Measurements from ENCODE around the gene PIP5K1B.

The PIP5K1B gene

DNA sequence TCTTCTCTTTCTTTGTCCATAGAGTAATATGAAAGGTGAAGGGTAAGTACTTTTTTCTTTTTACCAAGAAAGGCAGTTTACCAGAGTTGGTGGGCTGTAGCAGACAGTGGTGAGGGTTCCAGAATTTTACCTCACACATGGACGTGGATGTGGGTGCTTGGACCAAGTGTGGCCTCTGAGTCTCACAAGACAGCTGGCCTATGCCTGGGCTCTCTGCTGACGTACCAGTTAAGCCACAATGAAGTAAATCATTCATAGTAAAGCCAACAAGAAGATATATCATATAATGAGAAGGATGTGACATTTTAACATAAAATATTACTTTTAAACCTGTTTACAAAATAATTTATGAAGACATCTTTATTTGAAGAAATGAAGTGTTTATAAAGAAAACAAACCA, 202.9 kb downstream of the PIP5K1B start:
- no peak for DNase-seq (ENCODE audit: low read depth, low spot score)

DNA sequence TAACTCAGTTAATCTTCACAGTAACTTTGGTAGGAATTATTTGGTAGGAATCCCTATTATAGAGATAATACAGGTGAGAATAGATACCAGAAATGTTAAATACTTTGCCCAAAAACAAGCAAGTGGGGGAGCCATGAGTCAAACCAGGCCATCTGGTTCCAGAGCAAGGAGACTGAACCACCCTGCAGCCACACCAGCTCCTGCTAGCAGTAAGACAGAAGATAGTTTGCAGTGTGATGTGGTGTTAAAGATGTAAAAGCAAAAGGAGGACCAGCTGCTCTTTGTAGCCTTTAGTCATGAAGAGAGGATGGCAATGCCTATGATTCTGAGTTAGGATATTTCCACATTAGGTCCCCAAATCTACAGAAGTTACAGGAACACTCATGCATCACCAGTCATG, 207.5 kb downstream of the PIP5K1B start:
- DNase-seq (ENCODE audit: low read depth, low spot score): no peak

DNA sequence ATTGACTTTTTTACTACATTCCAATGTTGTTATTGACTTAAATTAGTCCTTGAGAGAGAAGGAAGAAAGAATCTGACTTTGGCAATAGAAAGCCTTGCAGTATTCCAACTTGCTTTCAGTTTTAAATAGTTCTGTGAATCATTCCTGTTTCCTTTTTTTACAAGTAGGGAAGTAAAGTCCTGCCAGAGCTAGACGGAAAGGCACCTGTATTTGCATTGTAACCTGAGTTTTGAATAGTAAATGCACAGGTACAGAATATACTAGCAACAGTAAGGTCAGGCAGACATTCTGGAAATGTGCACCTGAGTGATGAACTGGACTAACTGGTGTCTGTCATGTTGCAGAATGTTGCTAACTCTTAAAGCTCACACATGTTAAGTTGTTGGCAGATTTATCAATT, 208.0 kb downstream of the PIP5K1B start:
- DNase-seq (ENCODE audit: low read depth, low spot score): no peak

DNA sequence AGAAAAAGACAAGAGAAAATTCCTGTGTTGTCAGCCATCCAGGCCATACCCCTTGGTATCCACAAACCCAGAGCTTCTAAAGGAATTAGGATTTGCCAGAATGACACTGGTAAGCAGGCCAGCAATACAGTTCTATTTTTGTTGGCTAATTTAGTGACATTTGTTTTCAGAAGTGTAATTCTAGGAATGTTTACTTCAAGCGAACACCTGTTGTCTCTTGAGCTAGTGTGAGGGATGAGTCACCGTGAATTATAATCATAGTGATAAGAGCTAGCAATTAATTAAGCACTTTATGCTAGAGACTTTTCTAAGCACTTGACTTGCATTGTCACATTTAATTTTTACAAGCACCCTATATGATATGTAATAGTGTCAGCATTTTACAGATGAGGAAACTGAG, 209.7 kb downstream of the PIP5K1B start:
- DNase-seq (ENCODE audit: low read depth, low spot score): no peak

DNA sequence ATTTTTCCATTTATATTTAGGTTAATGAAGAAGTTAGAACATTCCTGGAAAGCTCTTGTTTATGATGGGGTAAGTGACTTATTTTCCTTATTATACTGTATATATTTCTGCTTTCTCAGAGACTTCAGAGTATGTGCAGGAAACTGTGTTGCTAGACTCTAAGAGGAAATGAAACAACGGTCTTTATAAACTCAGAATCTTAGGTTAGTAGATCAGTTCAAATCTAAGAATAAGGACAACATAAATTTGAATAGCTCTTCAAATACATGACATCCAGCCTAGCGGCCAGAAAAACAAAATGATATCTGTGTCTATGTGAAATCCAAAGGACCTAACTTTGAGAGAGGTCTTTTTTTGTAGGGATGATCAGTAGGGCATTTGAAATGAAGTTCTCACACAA, 214.6 kb downstream of the PIP5K1B start:
- no peak for DNase-seq (ENCODE audit: low read depth, low spot score)

DNA sequence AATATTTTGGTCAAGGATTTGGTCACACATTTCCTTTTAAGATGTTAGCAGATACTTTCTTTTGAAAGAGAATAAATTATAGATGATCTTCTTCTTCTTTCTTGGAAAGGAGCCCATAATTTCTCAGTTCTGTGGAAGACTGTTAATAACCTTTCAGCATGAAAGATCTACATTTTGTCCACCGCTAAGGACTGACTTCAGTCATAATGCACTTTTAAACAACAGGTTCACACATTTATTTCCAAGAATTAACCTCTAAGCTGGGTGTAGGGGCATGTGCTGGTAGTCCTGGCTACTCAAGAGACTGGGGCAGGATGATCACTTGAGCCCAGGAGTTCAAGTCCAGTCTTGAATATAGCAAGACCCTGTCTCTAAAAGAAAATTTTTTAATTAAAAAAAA, 215.9 kb downstream of the PIP5K1B start:
- DNase-seq (ENCODE audit: low read depth, low spot score): no peak

DNA sequence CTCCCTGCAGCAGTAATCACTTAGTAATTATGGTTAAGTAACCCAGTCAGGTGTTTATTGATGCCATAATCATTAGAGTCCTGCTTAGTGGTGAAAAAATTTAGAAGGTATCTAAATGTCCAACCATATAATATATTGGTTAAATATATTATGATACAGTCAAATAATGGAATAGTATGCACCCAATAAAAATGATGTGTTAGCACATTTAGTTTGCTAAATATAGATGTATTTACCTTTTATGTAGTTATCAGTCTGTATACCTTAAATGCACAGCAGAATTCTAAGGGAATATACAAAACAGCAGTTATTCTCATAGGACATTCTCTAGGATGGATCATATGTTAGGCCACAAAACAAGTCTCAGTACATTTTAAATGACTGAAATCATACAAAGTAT, 218.4 kb downstream of the PIP5K1B start:
- no peak for DNase-seq (ENCODE audit: low read depth, low spot score)

DNA sequence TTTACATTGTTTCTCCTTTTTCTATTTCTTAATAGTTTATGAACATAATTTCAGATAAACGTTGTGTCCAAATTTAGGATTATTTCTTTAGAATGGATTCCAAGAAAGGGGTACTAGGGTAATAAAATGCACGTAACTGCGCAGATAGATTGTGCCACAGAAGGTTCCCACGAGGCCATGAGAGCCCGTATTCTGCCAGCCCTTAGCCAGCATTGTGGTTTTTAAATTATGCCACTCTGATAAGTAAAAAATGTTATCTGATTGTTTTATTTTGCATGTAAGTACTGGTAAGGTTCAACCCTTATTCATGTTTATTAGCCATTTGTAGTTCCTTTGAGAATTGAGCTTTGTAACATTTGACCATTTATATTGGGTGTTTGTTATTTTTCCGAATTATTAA, 220.1 kb downstream of the PIP5K1B start:
- DNase-seq (ENCODE audit: low read depth, low spot score): no peak

DNA sequence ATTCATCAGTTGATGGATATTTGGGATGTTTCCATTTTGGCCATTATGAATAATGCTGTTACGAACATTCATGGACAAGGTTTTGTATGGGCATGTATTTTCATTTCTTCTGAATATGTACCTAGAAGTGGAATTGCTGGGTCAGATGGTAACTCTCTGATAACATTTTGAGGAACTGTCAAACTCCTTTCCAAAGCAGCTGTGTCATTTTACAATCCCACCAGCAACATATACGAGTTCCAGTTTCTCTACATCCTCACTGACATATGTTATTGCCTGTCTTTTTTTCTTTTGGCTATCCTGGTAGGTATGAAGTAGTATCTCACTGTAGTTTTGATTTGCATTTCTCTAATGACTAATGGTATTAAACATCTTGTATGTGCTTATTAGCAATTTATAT, 222.1 kb downstream of the PIP5K1B start:
- no peak for DNase-seq (ENCODE audit: low read depth, low spot score)

DNA sequence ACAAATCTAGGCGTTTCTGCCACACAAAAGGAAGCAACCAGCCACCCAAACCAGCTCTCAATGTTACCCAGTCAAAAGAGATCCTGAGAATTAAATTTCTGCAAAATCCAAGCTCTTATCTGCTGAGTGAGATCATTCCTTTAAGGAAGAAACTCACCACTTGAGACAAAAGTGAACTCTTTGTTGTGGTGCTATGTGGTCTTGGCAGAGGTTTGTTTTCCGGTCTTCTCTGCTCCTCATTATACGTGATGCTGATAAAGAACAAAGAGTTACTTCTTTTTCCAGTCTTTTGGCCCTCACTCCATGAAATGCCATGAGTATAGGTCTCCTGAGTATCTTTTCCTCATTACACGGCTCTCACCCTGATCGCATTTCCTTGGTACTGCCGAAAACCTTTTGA, 226.8 kb downstream of the PIP5K1B start:
- DNase-seq (ENCODE audit: low read depth, low spot score): no peak

DNA sequence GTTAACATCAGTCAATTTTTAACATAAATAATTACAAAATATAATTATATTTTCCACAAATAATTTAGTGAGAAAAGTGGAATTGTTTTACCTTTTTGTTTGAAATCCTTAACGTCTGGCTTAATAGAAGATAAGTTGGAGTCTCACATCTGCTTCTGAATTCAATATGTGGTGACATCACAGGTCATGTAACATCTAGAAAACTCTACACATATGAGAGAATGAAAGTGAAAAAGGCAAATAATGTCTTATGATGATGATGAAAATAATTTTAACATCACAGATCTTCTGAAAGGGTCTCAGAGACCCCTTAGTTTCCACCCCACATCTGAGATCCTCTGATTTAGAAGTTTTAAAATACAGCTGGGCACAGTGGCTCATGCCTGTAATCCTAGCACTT, 227.4 kb downstream of the PIP5K1B start:
- DNase-seq (ENCODE audit: low read depth, low spot score): no peak

DNA sequence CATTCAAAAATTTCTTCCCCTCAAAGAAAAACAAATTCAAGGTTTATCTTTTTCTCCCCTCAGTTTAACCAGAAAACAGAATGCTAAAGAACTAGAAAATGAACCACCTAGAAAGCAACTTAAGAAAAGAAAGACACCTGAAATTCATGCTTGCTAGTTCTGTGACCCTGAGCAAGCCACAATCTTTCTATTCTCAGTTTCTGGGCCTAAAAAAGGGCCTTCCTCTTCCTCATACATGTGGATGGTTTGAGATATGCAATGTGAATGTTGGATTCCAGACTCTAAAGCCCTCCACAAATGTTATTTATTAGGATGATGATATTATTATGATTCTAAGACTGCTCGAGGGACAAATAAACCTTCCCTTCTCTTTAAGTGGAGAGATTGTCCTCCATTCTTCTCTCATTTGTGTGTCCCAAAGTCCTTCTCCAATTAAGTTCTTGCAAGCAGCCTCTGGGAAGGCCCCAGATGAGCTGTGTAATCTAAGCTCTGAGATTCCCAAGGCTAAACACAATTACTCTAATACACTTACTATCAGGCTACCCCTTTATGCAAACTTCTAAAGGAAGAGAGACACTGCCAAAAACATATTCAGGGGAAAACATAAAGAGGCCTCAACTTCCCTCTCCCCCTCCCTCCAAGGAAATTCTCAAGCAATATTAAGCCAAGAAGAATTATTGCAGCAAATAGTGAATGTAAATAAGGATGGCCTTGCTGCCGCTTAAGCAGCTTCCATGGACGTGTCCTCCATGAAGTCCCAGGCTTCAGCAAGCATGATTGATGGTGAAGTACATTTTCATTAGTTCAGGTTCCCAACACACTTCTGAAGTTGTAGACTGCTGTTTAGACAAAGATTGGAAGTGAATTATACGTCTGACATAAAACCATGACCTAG, 228.6 kb downstream of the PIP5K1B start:
- DNase-seq (ENCODE audit: low read depth, low spot score): no peak

DNA sequence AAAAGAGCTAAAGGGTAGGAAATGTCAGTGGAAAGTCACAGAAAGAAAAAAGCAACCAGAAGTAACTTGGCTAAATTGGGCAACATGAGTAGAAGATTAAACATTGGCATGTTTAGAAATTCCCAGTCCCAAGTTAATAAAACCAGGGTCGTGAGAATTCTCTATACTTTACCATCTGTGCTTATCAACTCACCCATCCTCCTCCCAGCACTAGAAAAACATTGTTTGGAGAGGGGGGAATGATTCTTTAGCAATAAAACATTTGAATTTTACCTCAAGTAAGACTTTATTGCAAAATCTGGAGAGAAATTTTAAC, 229.2 kb downstream of the PIP5K1B start:
- DNase-seq (ENCODE audit: low read depth, low spot score): no peak

DNA sequence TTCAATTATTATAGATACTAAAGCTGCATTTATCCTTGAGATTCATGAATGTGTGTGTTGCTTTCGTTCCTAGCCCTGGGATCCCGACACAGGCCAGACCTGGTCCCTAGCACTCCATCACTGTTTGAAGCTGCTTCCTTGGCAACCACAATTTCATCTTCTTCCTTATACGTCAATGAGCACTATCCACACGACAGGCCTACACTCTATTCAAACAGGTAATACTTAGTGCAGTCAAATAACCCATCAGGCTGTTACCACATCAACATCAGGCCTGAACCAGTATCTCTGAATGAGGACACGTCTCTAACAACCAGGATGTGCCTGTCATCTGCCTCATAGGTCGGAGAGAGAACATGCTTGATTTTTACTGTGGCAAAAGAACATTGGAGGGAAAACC, 235.5 kb downstream of the PIP5K1B start:
- DNase-seq (ENCODE audit: low read depth, low spot score): no peak

DNA sequence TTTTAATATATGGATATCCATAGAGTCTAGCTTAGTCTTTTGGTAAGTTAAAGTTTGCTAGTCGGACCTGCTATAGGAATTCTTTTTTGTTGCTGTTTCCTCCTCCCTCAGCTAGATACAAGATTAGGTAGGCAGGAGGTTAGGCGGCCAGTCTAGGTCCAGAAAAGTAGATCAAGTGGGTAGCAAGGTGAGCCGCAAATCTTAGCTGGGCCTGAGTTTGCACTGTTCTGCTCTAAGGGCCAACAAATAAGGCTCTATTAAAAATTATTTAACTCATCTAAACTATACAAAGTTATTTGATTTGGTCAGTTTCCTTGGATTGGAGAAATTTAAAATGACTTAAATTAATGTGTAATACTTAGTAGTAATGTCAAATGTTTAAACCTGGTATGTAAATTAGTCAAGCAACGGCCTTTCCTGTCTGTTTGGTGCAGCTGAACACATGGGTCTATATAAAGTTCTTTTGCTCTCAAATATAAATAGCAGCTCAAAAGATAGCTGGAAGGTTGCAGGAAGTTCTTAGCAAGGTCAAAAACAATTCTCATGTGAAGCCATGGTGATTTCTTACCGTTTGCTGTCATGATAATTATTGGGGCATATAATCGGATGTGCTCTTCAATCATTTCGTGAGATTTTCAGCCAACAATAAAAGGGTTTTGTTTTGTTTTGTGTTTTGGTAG, 236.9 kb downstream of the PIP5K1B start:
- no peak for DNase-seq (ENCODE audit: low read depth, low spot score)

DNA sequence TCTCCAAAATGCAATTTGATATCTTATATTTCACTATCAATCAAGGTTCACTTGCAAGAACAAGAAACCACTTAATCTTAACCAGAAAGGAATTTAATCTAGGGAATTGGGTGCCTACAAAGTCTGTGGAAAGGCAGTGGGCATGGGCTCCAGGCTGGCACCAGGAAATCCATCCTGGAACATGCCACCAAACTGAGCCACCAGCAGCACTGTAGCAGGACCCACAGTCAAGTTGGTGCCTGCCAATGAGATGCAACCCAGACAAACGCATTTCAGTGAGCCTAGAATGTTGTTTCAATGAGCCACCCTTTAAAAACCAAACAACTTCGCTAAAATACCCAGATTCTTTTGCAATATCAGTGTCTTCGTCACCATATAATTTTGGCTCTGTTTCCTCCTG, 237.8 kb downstream of the PIP5K1B start:
- no peak for DNase-seq (ENCODE audit: low read depth, low spot score)

DNA sequence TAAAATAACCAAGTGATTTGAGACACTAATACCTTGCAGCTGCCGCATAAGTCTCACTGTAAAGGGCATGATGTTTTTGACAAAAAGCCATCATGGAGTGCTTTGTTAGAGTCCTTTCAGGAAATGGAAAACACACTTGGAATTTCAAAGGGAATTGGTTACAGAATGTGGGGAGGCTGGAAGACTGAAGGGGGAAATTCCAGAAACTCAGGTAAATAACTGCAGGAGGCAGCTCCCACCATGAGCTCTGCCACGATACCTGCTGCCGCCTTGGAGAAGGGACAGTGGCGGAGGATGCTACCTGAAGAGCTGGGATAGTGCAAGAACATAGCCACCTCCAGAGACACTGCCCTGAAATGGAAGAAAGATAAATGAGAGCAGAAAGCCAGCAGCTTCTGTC, 242.0 kb downstream of the PIP5K1B start:
- DNase-seq (ENCODE audit: low read depth, low spot score): no peak

DNA sequence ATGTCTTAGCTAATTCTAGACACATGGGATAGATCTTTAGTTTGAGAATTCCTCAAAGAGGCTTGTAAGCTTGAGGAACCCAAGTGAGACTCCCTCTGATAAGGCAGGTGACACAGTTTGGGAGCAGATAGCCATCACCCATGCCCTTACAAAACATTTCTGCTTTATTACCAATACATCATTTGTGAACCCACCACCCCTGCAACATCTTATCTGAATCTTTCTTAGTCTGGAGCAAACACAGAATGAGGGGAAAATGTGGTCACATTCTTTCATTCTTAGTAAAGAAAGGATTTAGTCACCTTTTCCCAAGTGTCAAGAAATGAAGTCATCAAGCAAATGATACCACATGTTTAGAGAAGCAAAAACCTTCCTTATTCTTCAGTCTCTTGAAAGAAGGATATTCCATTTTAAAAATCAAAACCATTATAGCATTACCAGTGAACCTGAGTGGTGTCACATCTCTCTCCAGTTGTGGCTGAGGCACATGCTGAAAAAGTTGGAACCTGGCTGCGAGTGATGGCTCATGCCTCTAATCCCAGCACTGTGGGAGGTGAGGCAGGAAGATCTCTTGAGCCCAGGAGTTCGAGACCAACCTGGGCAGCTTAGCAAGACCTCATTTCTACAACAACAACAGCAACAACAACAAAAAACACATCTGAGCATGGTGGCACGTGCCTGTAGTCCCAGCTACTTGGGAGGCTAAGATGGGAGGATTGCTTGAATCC, 243.0 kb downstream of the PIP5K1B start:
- no peak for DNase-seq (ENCODE audit: low read depth, low spot score)

DNA sequence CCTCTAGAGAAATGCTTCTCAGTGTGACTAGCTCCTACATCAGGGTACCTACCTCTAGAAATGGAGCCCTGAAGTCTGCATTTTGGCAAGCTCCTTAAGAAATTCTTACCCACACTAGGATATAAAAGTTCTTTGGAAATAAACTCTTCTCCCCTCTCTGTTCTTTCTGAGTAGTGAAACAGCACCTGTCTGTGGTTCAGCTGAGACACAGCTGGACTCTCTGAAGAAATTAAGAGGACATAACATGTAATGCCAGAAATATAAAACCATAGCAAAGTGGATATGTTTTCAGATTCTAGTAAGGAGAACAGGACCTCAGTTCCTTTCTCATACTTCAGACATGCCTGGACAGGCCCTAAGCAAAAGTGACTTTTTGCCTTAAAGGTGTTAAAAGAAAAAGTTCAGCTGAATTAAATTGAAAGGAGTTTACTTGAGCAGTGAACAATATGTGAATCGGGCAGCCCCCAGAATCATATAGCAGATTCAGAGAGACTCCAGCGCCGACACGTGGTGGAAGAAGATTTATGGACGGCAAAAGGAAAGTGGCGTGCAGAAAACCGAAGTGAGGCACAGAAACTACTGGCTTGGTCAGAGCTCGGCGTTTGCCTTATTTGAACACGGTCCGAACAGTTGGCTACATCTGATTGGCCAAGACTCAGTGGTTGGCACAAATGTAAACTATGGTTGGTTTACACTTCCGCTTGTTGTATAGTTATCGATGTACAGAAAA, 244.4 kb downstream of the PIP5K1B start:
- DNase-seq (ENCODE audit: low read depth, low spot score): no peak

DNA sequence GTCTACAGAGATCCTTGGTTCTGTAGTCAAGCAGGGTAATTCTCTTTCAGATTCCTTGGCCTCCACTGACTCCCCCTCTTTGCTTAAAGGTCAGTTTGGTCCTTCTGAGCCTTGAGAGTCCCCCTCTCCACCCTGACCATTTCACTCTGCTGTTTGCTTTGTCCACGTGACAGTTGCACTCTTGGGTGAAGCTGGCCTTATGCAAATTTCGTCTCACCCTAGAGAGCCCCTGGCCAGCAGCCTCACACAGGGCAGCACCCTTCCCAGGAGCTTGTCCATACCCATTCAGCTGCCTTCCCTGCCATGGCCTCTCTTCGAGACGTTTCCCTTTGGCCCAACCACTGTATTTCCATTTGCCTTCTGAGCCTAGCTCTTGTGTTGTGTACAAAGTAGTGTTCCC, 245.1 kb downstream of the PIP5K1B start:
- no peak for DNase-seq (ENCODE audit: low read depth, low spot score)

DNA sequence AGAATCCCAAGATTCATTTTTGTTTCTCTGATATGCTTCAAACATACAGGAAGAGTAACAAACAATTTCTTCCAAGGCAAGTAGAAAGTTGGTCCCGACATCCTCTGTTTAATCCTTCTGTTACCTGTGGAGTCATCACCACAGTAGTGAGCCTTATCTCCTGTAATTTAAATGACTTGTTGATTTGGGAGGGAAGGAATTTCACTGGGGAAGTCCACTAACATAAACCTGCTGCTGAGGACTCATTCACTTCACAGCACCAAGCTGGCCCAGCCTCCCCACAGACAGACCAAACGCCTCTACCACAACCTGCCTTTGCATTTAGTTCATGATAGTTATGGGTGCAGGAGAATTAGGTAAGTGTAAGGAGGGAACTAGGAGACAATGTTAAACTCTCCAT, 245.6 kb downstream of the PIP5K1B start:
- no peak for DNase-seq (ENCODE audit: low read depth, low spot score)

Measured in brain pericyte (primary cell).